C1 segment of cervical spinal cord (tissue), 14 donors: ENCODE results near the gene HYAL3.

Experiments
- DNase-seq, 14 donors: peaks; one replicate each; lab custom pipeline; 2025; lab: John Stamatoyannopoulos, UW

Gene HYAL3

GRCh38 chr3:50327943-50328691, 28.9 kb upstream of the HYAL3 start, which contains the start of gene TUSC2:
Gene TUSC2, minus strand, starts transcription at chr3:50328223. Its CDS starts 124 bp downstream, at chr3:50328099.
- DNase-seq = peak; percentile 52 to 95 (median 92)

GRCh38 chr3:50327129-50327528, 27.9 kb upstream of the HYAL3 start:
- no peak for DNase-seq

GRCh38 chr3:50326182-50326541, 27.0 kb upstream of the HYAL3 start:
- DNase-seq = no peak

- DNase-seq = no peak
Observed at GRCh38 chr3:50325497-50326181, 26.4 kb upstream of the HYAL3 start.

GRCh38 chr3:50325113-50325480, 25.9 kb upstream of the HYAL3 start:
- no peak for DNase-seq

- peak in 8 of 14 donors; percentile 22 to 60 (median 40) for DNase-seq
Observed at GRCh38 chr3:50324351-50325112, 25.3 kb upstream of the HYAL3 start.

- no peak for DNase-seq
Observed at GRCh38 chr3:50323614-50324199, 24.5 kb upstream of the HYAL3 start.

- DNase-seq = peak in 1 of 14 donors; percentile 32
Observed at GRCh38 chr3:50323092-50323600, 23.9 kb upstream of the HYAL3 start.

GRCh38 chr3:50322386-50323091, 23.3 kb upstream of the HYAL3 start, which contains the start of gene HYAL2:
Gene HYAL2, minus strand, starts transcription at chr3:50322745. Its CDS starts 2,256 bp downstream, at chr3:50320489.
- no peak for DNase-seq

- DNase-seq = no peak
Observed at GRCh38 chr3:50322115-50322385, 22.8 kb upstream of the HYAL3 start.

- peak; percentile 75 to 99 (median 92) for DNase-seq
Observed at GRCh38 chr3:50321336-50322114, 22.3 kb upstream of the HYAL3 start.

- DNase-seq = peak in 12 of 14 donors; percentile 83 to 99 (median 92)
Observed at GRCh38 chr3:50320853-50321335, 21.7 kb upstream of the HYAL3 start.

GRCh38 chr3:50319894-50320625, 20.9 kb upstream of the HYAL3 start:
- DNase-seq = no peak

- DNase-seq = no peak
Observed at GRCh38 chr3:50319181-50319893, 20.1 kb upstream of the HYAL3 start.

GRCh38 chr3:50318615-50319014, 19.4 kb upstream of the HYAL3 start:
- DNase-seq = no peak

- no peak for DNase-seq
Observed at GRCh38 chr3:50318163-50318562, 19.0 kb upstream of the HYAL3 start.

- no peak for DNase-seq
Observed at GRCh38 chr3:50317300-50317699, 18.1 kb upstream of the HYAL3 start.

- no peak for DNase-seq
Observed at GRCh38 chr3:50316657-50317242, 17.5 kb upstream of the HYAL3 start.

GRCh38 chr3:50314816-50315215, 15.6 kb upstream of the HYAL3 start:
- no peak for DNase-seq
